Rectal smooth muscle tissue (tissue), 1 donor: ENCODE data around the gene CRYBG3.

ENCODE experiments used
- H3K27ac ChIP-seq: one replicate; pipeline ENCODE4 v1.7.0; 2013; ENCODE audit warnings: low read depth, low read length, inconsistent platforms
- H3K27me3 ChIP-seq: one replicate; pipeline ENCODE4 v1.7.0; 2013; ENCODE audit warnings: low read length; ENCODE audit not compliant: control insufficient read depth, insufficient read depth
- H3K36me3 ChIP-seq: one replicate; pipeline ENCODE4 v1.7.0; 2013; ENCODE audit warnings: low read length; ENCODE audit not compliant: control insufficient read depth, insufficient read depth
- H3K4me1 ChIP-seq: one replicate; pipeline ENCODE4 v1.7.0; 2013; ENCODE audit warnings: low read length; ENCODE audit not compliant: control insufficient read depth, insufficient read depth
- H3K4me3 ChIP-seq: one replicate; pipeline ENCODE4 v1.7.0; 2013; ENCODE audit warnings: low read length
- H3K9ac ChIP-seq: one replicate; pipeline ENCODE4 v1.7.0; 2013; ENCODE audit warnings: low read length

CRYBG3 gene

GRCh38 chr3:97939401-97939800 is 117.6 kb downstream of the CRYBG3 start:
- Histone ChIP-seq H3K36me3 (peaks cover 13% of the 10 kb centered on the region), H3K4me1 (no peaks in the 10 kb centered on the region), H3K4me3 (no peak overlapping the region), H3K27me3 (no peaks in the 10 kb centered on the region), H3K9ac (no peak overlapping the region), H3K27ac (no peak overlapping the region)

- Histone ChIP-seq H3K4me3 (no peak overlapping the region), H3K27me3 (no peaks in the 10 kb centered on the region), H3K9ac (no peak overlapping the region), H3K27ac (no peak overlapping the region), H3K4me1 (no peaks in the 10 kb centered on the region), H3K36me3 (peaks cover 13% of the 10 kb centered on the region)
Observed at GRCh38 chr3:97940034-97940433, 118.2 kb downstream of the CRYBG3 start.

- H3K9ac ChIP-seq = no peak overlapping the region
Observed at GRCh38 chr3:97942801-97943546, 121.2 kb downstream of the CRYBG3 start.

GRCh38 chr3:97948351-97949109 is 126.7 kb downstream of the CRYBG3 start:
- no peaks in the 10 kb centered on the region for H3K27me3 ChIP-seq
- no peak overlapping the region for H3K27ac ChIP-seq
- H3K9ac ChIP-seq = no peak overlapping the region
- no peak overlapping the region for H3K4me3 ChIP-seq
- H3K36me3 ChIP-seq = peaks cover 31% of the 10 kb centered on the region
- no peaks in the 10 kb centered on the region for H3K4me1 ChIP-seq

More at GRCh38 chr3:97942801-97943546, 121.2 kb downstream of the CRYBG3 start:
- H3K4me3 ChIP-seq = no peak overlapping the region
- no peak overlapping the region for H3K27ac ChIP-seq
- peaks cover 12% of the 10 kb centered on the region for H3K36me3 ChIP-seq
- H3K27me3 ChIP-seq = no peaks in the 10 kb centered on the region
- no peaks in the 10 kb centered on the region for H3K4me1 ChIP-seq

GRCh38 chr3:97949110-97949485 is 127.3 kb downstream of the CRYBG3 start:
- Histone ChIP-seq H3K4me3 (no peak overlapping the region), H3K27ac (no peak overlapping the region), H3K4me1 (no peaks in the 10 kb centered on the region), H3K9ac (no peak overlapping the region), H3K36me3 (peaks cover 27% of the 10 kb centered on the region), H3K27me3 (no peaks in the 10 kb centered on the region)

GRCh38 chr3:97949743-97950142 is 127.9 kb downstream of the CRYBG3 start:
- Histone ChIP-seq H3K36me3 (peaks cover 27% of the 10 kb centered on the region), H3K4me3 (no peak overlapping the region), H3K27me3 (no peaks in the 10 kb centered on the region), H3K4me1 (no peaks in the 10 kb centered on the region), H3K27ac (no peak overlapping the region), H3K9ac (no peak overlapping the region)

- Histone ChIP-seq H3K4me3 (no peak overlapping the region), H3K9ac (no peak overlapping the region), H3K27ac (no peak overlapping the region), H3K36me3 (peaks cover 27% of the 10 kb centered on the region), H3K4me1 (no peaks in the 10 kb centered on the region), H3K27me3 (no peaks in the 10 kb centered on the region)
Observed at GRCh38 chr3:97950360-97950759, 128.5 kb downstream of the CRYBG3 start.

GRCh38 chr3:97952280-97952679 is 130.5 kb downstream of the CRYBG3 start:
- peaks cover 22% of the 10 kb centered on the region for H3K36me3 ChIP-seq

GRCh38 chr3:97952872-97953271 is 131.1 kb downstream of the CRYBG3 start:
- Histone ChIP-seq H3K27me3 (no peaks in the 10 kb centered on the region), H3K4me1 (peaks cover 3% of the 10 kb centered on the region), H3K27ac (no peak overlapping the region), H3K36me3 (peaks cover 22% of the 10 kb centered on the region), H3K4me3 (no peak overlapping the region), H3K9ac (no peak overlapping the region)

More at GRCh38 chr3:97952280-97952679, 130.5 kb downstream of the CRYBG3 start:
- Histone ChIP-seq H3K4me1 (no peaks in the 10 kb centered on the region), H3K27ac (no peak overlapping the region), H3K9ac (no peak overlapping the region), H3K4me3 (no peak overlapping the region), H3K27me3 (no peaks in the 10 kb centered on the region)

GRCh38 chr3:97954228-97954827 is 132.5 kb downstream of the CRYBG3 start:
- H3K27ac ChIP-seq = no peak overlapping the region
- H3K36me3 ChIP-seq = peaks cover 15% of the 10 kb centered on the region

GRCh38 chr3:97956051-97956450 is 134.2 kb downstream of the CRYBG3 start:
- Histone ChIP-seq H3K4me1 (peaks cover 3% of the 10 kb centered on the region), H3K27ac (no peak overlapping the region), H3K4me3 (no peak overlapping the region), H3K36me3 (peaks cover 7% of the 10 kb centered on the region), H3K9ac (no peak overlapping the region), H3K27me3 (no peaks in the 10 kb centered on the region)

More at GRCh38 chr3:97954228-97954827, 132.5 kb downstream of the CRYBG3 start:
- Histone ChIP-seq H3K4me3 (no peak overlapping the region), H3K9ac (no peak overlapping the region), H3K27me3 (no peaks in the 10 kb centered on the region), H3K4me1 (peaks cover 3% of the 10 kb centered on the region)

GRCh38 chr3:97957617-97958311 is 136.0 kb downstream of the CRYBG3 start:
- Histone ChIP-seq H3K27ac (no peak overlapping the region), H3K27me3 (no peaks in the 10 kb centered on the region), H3K4me3 (no peak overlapping the region), H3K36me3 (peaks cover 2% of the 10 kb centered on the region), H3K4me1 (peaks cover 3% of the 10 kb centered on the region), H3K9ac (no peak overlapping the region)
